HG02798 (cell line): ENCODE results near the gene ZNF319.
"Not testable (repeated sequence)": the region's sequence is repeated elsewhere in the genome, so short reads cannot be mapped to it uniquely, and the experiment has no call there.

Experiments
- ATAC-seq: cut with Tn5 transposase; IDR thresholded peaks from one replicate; pipeline ENCODE4 v1.9.1; 2021; ENCODE audit warnings: mild to moderate bottlenecking; ENCODE audit not compliant: unreplicated experiment, poor library complexity

The ZNF319 gene

GRCh38 chr16:57982385-57982784 is 18.1 kb downstream of the ZNF319 start:
- ATAC-seq = no peak

- ATAC-seq = no peak
These were observed 18.8 kb downstream of the ZNF319 start for GRCh38 chr16:57981636-57982035.

- no peak for ATAC-seq
These were observed 21.4 kb downstream of the ZNF319 start for GRCh38 chr16:57979006-57979585.

- not testable (repeated sequence) for ATAC-seq
These were observed 22.4 kb downstream of the ZNF319 start for GRCh38 chr16:57978070-57978465.

DNA sequence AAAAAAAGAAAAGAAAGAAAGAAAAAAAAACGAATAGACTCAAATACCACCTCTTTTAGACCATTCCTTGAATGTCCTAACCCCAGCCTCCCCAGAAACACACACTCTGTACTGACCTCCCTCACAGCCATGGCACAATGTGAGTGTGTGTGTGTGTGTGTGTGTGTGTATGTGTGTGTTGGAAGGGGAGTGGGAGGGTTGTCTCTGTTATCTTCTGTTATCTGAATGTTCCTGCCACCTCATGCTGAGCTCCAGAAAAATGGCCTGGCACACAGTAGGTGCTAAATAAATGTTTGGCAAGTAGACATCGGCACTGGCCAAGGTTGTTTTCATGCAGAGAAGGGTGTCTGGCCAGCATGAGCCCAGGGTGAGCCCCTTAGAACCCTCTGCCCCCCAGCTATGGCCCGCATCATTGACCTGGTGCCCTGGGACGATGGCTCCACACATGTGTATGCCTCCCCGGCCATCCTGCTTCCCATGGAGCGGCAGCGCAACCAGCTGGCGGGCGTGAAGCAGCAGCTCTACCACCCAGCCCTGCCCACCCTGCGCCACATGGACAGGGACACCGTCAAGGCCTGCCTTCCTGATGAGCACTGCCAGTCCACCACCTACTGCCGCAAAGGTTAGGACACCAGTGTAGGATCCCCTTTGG is 22.9 kb downstream of the ZNF319 start:
- ATAC-seq = no peak

DNA sequence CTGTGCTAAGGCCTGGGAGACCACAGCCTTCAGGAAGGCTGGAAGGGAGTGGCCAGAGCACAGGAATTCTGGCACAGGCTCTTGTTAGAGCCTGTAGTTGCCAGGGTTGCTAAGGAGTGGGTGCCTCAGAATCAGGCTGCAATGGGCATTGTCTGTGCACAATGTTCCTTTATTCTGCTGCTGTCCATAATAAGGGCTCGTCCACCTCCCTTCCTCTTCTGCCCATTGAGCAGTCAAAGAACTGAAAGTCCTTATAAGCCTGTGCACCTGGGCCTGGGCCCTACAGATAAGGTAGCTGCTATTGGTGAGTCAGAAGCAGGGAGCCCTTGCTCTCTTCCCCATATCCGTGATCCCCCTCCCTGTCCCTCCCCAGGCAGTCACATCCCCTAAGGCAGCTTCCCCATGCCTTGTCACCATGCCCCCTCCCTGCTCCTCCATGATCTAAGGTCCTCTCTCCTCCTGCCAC is 24.1 kb downstream of the ZNF319 start:
- ATAC-seq = no peak

DNA sequence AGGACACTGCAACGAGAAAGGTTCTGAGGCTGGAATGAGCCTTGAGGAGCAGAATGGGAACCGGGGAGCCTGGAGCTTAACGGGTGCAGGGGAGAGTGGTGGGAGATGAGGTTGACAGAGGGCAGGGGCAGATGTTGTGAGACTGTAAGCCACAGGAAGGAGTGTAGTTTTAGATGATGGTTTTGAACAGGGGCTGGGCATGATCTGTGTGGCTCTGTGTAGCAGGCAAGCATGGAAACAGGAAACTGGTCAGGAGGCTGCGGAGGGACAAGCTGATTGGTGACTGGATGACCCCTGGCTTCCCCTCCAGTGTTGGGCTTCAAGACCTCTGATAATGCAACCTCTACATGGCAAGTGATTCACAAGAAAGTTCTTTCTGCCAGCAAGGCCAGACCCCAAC is 28.2 kb downstream of the ZNF319 start:
- ATAC-seq = no peak

DNA sequence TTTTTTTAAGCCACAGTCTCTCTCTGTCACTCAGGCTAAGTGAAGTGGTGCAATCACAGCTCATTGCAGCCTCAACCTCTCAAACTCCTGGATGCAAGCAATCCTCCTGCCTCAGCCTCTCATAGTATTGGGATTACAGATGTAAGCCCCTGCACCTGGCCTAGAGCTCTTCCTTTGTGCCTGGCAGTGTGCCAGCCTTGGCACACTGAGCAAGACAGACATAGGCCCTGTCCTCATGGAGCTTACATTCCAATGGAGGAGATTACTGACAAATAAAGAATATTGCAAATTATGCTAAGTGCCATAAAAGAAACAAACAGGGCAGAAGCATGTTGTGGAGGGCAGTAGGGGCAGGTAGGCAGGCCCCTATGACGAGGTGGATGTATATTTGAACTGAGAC is 28.6 kb downstream of the ZNF319 start:
- ATAC-seq = no peak

DNA sequence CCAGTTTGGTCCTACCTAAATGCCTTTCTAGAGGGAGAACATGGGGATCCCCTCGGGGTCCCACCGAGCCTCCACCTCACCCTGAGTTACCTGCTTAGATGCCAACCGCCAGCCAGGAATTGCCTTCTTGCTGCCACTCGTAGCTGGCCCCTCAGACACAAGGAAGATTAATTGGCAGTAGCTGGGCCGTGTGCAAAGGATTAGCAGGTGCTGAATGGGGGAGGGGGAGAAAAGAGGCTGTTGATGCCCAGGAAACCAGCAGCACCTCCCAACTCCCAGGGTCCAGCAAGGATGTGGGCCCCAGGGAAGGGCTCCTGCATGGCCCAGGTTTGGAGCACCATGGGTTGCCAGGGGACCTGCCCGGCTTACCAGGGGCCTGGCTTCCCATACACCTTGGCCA is 29.5 kb downstream of the ZNF319 start, which contains the start of gene CNGB1:
Gene CNGB1, minus strand, starts transcription at position 159 of the 400 bp plus-strand sequence. CDS start 3,842 bp downstream, outside the sequence.
- ATAC-seq = no peak

- no peak for ATAC-seq
These were observed 30.2 kb downstream of the ZNF319 start for GRCh38 chr16:57970319-57970718.

GRCh38 chr16:57969451-57970123 is 30.9 kb downstream of the ZNF319 start:
- no peak for ATAC-seq

DNA sequence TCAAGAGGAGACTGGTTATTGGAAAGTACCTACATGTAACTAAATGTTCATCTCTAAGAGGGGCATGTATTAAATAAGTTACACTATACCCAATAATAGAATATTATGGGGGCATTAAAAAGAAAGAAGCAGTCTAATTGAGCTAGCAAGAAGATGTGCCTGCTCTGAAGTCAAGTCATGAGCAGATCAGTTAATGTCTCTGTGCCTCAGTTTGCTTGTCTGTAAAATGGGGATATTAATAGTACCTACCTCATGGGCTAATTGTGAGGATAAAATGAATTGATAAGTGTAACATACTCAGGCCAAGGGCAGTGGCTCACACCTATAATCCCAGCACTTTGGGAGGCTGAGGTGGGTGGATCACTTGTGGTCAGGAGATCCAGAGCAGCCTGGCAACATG is 32.6 kb downstream of the ZNF319 start:
- ATAC-seq = no peak

DNA sequence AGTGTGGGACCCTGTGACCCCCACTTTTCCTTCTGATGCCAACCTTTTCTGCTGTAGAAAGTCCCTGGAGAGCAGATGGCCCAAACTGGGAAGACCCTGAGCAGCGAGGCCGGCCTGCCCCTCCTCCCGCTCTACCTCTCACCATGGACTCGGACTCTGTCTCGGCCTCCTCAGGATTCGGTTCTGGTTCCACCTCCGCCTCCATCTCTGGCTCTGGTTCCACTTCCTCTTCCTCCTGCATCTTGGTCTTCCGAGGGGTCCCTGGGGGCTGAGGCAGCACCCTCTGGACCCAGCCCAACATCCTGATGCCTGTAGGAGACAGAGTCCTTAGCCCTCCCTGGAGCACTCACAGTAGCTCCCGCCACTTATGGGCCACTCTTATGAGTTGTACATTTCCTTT is 33.5 kb downstream of the ZNF319 start:
- no peak for ATAC-seq

DNA sequence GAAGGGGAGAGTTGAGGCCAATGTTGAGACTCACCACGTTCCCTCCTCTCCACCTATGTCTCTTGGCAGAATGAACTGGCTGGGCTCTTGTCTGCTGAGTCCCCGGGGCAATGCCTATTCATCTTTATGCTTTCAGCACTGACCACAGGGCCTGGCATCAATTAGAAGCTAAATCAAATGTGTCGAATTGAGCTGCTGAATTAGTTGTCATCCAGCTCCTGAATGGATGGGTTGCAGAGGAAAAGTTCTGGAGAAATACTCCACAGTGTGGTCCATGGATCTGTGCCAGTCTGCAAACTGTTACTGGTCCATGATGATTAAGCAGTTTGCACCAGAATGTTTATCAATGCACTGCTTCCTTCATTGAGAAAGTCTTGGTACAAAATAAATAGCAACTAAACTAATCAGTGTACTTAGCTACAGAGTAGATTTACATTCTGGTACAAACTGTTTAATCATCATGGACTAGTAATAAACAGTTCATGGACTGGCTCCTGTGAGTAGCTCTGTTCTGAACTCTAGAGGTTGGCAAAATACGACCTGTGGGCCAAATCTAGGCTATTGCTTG is 34.2 kb downstream of the ZNF319 start:
- no peak for ATAC-seq

DNA sequence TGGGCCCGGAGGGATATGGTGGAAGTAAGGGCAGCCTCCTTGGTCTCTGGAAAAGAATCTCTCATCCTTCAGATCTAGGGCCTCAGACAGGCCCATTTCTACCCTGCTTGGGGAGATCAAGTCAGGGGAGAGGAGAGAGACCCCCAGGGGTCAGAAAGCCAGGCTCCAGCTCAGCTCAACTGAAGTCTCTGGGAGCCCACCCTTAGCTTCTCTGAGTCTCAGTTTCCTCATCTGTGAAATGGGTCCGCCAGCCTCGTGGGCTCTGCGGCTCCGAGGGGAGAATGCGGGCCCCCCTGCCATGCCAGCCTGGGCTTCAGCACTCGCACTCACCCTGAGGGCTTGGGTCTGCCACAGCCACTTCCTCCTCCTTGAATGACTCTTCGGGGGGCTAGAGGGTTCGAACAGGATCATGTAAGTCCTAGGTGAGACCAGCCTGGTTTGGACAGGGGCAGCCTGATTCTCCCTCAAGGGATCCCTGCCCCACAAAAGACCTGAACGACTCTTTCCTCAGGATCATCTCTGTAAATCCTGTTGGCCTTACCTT is 36.2 kb downstream of the ZNF319 start:
- no peak for ATAC-seq

DNA sequence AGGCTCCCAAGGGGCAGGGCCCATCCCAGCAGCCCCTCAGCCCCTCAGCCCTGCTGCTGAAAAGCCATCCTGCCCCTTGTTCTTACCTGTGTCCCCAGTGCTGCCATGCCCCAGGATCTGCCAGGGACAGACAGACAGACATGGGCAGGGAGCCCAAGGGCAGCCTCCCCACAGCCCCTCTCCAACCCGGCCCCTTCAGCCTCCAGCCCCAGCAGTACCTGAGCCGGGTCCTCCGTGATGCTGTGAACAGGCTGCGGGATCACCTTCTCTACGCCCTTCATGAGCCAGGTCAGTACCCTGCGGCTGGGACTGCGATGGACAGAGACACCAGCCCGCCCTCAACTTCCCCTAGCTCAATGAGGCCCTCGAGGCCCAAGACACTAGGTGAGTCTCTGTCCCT is 37.7 kb downstream of the ZNF319 start:
- ATAC-seq = no peak

DNA sequence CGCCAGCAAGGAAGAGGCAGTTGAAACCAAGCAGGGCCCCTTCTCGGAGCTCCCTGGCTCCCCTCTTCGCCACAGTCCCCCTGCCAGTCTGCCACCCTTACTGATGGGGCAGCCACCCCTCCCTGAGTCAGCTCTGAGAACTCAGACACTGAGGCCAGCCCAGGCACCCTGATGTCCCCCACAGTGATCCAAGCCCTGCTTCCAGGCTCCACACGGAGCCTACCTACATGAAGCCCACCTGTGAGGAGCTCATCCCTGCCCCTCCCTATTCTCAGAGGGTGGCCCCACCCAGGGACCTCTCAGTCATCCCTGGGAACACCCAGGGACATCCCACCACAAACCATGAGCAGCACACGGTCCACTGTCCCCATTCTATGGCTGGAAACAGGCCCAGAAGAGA is 38.4 kb downstream of the ZNF319 start:
- ATAC-seq = no peak

GRCh38 chr16:57961538-57961937 is 38.9 kb downstream of the ZNF319 start:
- ATAC-seq = no peak

GRCh38 chr16:57960826-57961472 is 39.5 kb downstream of the ZNF319 start:
- no peak for ATAC-seq

- ATAC-seq = no peak
These were observed 40.2 kb downstream of the ZNF319 start for GRCh38 chr16:57960310-57960709.
